ENCODE data around the gene AMPD2. TPM values are rescaled to one million over a fixed set of nuclear protein-coding genes. Genes with fewer than 3 reads are reported as not detected.

The AMPD2 gene
- total RNA-seq (10 to 100 TPM; 49.5 to 86.9 TPM), polyA plus RNA-seq (ENCODE audit: insufficient read length in 6 of 6) (10 to 100 TPM; 38.7 to 62.1 (median 47.4) TPM)
- long read RNA-seq, donor 1, partial matches to known transcripts = 0 of 3 reads
- long read RNA-seq, donor 1, other reads (novel, unspliced or antisense) = 0 of 3 reads
- long read RNA-seq, donor 2, partial matches to known transcripts = 5 of 6 reads
- long read RNA-seq, donor 2, other reads (novel, unspliced or antisense) = 0 of 6 reads
- long read RNA-seq, donor 3, partial matches to known transcripts = 0 of 4 reads
- long read RNA-seq, donor 3, other reads (novel, unspliced or antisense) = 0 of 4 reads
- long read RNA-seq, donor 4, partial matches to known transcripts = 2 of 2 reads
- long read RNA-seq, donor 4, other reads (novel, unspliced or antisense) = 0 of 2 reads
- long read RNA-seq, donor 5, partial matches to known transcripts = 0 of 4 reads
- long read RNA-seq, donor 5, other reads (novel, unspliced or antisense) = 0 of 4 reads
- long read RNA-seq, donor 6, partial matches to known transcripts = 0 of 1 reads
- long read RNA-seq, donor 6, other reads (novel, unspliced or antisense) = 0 of 1 reads
- long read RNA-seq, donor 7, partial matches to known transcripts = 0 of 1 reads
- long read RNA-seq, donor 7, other reads (novel, unspliced or antisense) = 0 of 1 reads
- long read RNA-seq, donor 8 = 0 reads
- long read RNA-seq, donor 9 = 0 reads
- long read RNA-seq, donor 10, partial matches to known transcripts = 2 of 9 reads
- long read RNA-seq, donor 10, other reads (novel, unspliced or antisense) = 2 of 9 reads
- long read RNA-seq, donor 11, transcript AMPD2-203 (17 exons, 2,838 nt) = major isoform, 5 of 9 reads
- long read RNA-seq, donor 11, partial matches to known transcripts = 0 of 9 reads
- long read RNA-seq, donor 11, other reads (novel, unspliced or antisense) = 0 of 9 reads
- long read RNA-seq, donor 12, partial matches to known transcripts = 0 of 4 reads
- long read RNA-seq, donor 12, other reads (novel, unspliced or antisense) = 0 of 4 reads

- ATAC-seq (peak; percentile 81), DNase-seq (peak; percentile 54 to 95 (median 86))
- Histone ChIP-seq H3K4me1 (peaks cover 19 to 88% of the 10 kb centered on the region in 2 donors), H3K9me3 (no peaks in the 10 kb centered on the region), H3K27me3 (no peaks in the 10 kb centered on the region), H3K27ac (peak within 1 kb of the TSS; percentile 89 to 95), H3K36me3 (no peaks in the 10 kb centered on the region), H3K4me3 (peak within 1 kb of the TSS; percentile 54 to 89)
- intact Hi-C loops (cut with DNase I) = loop anchor here in 1 of 2 donors (5.0 kb wide), 1 partner anchor 72 kb away; the partner anchor contains the start of gene GNAI3
- TF ChIP-seq CTCF (IDR thresholded peaks at IDR 0.05) = no peak
These were observed at the start of gene AMPD2, which contains the start of gene GNAT2 for GRCh38 chr1:109619576-109620400. Gene AMPD2, plus strand, starts transcription at chr1:109619837. Its CDS starts 1,339 bp downstream, at chr1:109621176. Gene GNAT2, minus strand, starts transcription at chr1:109619616. Its CDS starts 6,746 bp downstream, at chr1:109612870.

DNA sequence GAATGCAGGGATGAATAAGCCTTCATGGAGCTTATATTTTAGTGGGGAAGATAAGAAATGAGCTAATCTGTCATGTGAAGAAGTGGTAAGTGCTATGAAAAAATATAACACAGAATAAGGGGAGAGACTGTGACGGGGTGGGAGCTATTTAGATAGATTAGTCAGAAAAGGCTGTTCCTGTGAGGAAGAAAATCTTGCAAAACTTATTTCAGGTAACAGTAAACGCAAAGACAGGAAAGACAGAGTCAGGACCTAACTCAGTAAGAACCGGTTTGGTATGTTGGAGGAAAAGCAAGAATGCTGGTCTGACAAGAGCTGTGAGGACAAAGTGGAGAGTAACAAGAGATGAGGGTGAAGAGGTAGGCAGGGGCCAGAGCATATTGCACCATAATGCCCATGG is 49.2 kb upstream of the AMPD2 start:
- intact Hi-C loops (cut with DNase I) = no loop called here
- Histone ChIP-seq H3K27ac (peak overlapping the region; percentile 13 to 46), H3K27me3 (no peaks in the 10 kb centered on the region), H3K4me1 (peaks cover 8 to 84% of the 10 kb centered on the region in 2 donors), H3K9me3 (no peaks in the 10 kb centered on the region), H3K4me3 (no peak overlapping the region), H3K36me3 (peaks cover 0 to 5% of the 10 kb centered on the region in 2 donors)
- no peak for TF ChIP-seq CTCF (IDR thresholded peaks at IDR 0.05)
- DNase-seq = peak in 1 of 4 donors; percentile 49
- ATAC-seq = peak; percentile 95

DNA sequence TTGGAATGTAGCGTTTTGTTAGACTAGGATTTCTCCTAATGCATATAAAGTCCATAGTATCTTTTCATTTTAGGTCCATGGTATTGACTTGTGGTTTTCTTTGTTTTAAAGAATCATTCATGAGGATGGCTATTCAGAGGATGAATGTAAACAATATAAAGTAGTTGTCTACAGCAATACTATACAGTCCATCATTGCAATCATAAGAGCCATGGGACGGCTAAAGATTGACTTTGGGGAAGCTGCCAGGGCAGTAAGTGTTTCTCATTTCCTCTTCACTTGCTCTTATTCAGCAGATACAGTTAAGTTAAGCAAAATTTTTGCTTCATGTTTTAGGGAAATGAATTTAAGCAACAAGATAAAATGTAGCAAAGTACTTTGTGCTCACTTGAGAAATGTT is 45.9 kb upstream of the AMPD2 start:
- intact Hi-C loops (cut with DNase I) = no loop called here
- Histone ChIP-seq H3K27ac (peak overlapping the region in 1 of 2 donors; percentile 76), H3K9me3 (no peaks in the 10 kb centered on the region), H3K27me3 (no peaks in the 10 kb centered on the region), H3K36me3 (peaks cover 0 to 33% of the 10 kb centered on the region in 2 donors), H3K4me1 (peaks cover 8 to 71% of the 10 kb centered on the region in 2 donors), H3K4me3 (no peak overlapping the region)
- TF ChIP-seq CTCF (IDR thresholded peaks at IDR 0.05) = no peak
- peak; percentile 66 for ATAC-seq
- peak in 1 of 4 donors; percentile 8 for DNase-seq

GRCh38 chr1:109578947-109579443 is 40.6 kb upstream of the AMPD2 start:
- H3K27ac ChIP-seq = no peak overlapping the region
- H3K36me3 ChIP-seq = peaks cover 0 to 84% of the 10 kb centered on the region in 2 donors
- no peak for TF ChIP-seq CTCF (IDR thresholded peaks at IDR 0.05)
- intact Hi-C loops (cut with DNase I) = no loop called here
- DNase-seq (no peak), ATAC-seq (no peak)
- H3K9me3 ChIP-seq = no peaks in the 10 kb centered on the region
- H3K4me3 ChIP-seq = no peak overlapping the region
- H3K27me3 ChIP-seq = no peaks in the 10 kb centered on the region
- peaks cover 0 to 18% of the 10 kb centered on the region in 2 donors for H3K4me1 ChIP-seq

Data from left lung (tissue), 14 donors.